CD4-positive, alpha-beta T cell treated with Interleukin-15 for 4 hours (primary cell): ENCODE results near the gene ROBO1.
"Not testable (repeated sequence)": the region's sequence is repeated elsewhere in the genome, so short reads cannot be mapped to it uniquely, and the experiment has no call there.

ENCODE experiments used
- DNase-seq: peaks from one replicate; pipeline ENCODE4 v3.0.0-alpha.2; 2020; ENCODE audit warnings: low spot score

ROBO1 gene

DNA sequence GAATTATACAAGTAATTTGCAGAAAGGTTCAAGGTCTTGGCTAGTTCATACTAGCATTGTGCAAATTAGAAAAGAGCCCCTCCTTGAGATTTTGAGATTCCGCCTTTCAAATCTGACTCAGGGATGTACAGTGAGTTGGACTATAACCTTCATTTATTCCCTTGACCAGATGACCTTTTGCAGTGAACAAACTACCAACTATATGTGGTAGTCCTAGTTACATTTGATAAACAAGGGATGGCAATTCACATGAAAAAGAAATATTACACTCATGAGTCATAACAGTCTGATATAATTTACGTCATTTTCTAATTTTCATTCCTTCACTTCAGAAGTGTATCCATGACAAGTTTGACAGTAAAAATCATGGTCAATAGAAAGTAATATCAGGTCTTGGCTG, 860.4 kb downstream of the ROBO1 start:
- DNase-seq, result no peak

DNA sequence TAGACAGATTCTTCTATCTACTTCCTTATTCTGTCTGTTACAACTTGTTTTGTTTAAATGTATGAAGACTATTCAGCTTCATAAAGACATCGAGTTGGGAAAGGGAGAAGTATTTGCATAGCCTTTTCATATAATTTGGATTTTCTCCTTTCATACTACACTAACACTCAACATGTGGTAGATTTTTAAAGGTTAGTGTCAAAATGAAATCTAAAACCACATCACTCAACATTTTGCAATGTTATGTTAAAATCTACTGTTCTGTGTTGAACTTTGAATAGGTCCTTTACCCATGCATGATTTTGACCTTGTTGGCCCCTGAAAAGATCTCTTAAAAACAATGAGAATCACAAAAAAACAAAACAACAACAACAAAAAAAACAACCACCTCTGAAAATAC, 860.9 kb downstream of the ROBO1 start:
- no peak for DNase-seq

DNA sequence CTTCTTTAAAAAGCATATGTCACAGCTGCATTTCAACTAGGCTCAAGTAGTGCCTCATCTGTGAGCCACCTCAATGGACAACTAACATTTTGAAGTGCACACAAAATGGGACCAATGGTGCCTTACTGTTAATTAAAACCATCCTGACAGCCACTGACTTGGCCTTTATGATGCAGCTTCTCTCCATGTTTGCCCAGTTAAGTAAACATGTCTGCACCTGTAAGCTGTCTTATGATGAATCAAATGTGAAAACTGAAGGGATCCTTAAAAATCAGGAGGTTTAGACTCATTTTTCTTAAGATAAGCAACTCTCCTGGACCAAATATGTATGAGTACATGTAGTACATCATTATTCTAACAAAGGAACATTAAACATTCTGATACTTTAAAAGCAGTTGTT, 861.6 kb downstream of the ROBO1 start:
- no peak for DNase-seq

DNA sequence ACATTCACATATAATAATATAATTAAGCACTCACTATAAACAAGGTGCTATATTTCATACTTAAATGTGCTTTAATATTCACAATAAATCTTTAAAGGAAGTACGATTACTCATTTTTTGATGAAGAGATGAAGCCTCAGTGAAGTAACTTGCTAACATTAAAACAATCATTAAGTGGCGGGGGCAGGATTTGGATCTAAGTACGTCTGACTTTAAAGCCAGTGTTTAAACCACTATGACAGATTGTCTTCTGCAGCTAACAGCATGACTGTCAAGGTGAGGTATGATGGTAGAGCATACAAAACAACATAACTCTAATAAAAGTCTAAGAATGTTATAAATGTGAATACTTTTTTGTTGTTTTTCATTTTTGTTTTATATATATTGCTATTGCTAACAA, 862.1 kb downstream of the ROBO1 start:
- DNase-seq, result no peak

DNA sequence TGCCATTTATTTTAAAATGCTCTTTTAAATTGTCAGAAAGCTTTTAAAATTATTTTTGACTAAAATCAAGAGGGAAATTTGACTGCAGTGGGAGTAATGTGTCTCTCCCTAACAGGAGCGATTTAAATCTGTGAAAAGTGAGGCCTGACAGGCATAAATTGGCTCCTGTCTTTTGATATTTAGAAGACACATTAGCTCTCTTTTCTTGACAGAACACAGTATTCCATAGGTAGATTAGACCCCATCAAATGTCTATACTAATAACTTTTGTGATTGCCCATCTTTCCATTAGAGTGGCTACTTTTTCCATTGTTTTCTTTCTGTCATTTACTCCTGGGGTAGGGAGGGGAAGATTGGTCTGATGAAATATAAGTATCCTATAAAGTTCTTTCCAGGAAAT, 866.3 kb downstream of the ROBO1 start:
- no peak for DNase-seq

DNA sequence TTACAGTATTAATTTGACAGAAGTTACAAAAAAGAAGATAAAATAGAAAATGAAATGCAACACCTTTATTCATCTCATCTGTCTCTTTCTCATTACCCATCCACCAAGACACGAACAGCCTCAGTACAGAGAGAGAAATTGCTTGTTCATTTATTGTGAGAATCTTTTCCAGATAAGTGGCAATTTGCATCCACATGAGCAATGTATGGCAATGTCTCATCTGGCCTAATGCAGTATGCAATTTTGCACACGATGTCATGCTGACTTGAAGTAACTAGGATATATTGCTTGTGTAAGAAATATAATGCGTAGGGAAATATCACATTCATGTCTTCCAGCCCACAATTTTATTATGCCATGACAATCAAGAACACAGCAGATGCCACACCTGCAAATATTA, 866.9 kb downstream of the ROBO1 start:
- no peak for DNase-seq

DNA sequence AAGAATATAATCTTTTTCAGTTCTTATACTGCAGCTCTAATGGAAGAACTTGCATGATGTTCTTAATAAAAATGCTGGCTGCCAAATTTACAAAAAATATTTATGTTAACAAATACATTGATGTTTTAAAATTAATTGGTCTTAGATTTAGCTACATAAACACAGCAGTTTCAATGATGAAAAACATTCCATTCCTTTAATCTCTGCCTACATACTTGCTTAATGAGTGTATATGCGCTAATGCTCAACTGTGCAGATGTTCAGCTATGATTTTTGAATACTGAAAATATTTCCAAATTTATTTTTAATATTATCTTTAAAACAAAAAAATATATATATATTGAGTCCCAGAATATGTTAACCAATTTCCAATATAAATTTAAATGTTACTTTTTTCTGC, 867.4 kb downstream of the ROBO1 start:
- no peak for DNase-seq

DNA sequence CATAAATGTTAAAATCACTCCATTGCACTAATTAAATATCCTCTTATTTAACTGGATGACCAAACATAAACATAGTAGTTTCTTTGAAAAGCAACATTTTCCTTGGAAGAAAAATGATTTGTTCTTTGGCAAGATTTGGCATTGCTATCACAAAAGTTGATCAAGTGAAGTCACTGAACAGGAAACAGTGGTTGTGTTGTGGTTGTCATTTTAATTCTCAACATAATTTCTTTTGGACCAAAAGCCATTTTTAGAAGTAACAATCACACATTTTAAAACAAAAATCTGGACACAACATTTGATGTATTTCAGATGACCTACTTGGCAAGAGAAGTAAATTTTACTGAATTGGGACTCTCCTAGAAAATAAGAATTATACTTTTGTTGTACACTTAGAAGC, 872.3 kb downstream of the ROBO1 start:
- no peak for DNase-seq

DNA sequence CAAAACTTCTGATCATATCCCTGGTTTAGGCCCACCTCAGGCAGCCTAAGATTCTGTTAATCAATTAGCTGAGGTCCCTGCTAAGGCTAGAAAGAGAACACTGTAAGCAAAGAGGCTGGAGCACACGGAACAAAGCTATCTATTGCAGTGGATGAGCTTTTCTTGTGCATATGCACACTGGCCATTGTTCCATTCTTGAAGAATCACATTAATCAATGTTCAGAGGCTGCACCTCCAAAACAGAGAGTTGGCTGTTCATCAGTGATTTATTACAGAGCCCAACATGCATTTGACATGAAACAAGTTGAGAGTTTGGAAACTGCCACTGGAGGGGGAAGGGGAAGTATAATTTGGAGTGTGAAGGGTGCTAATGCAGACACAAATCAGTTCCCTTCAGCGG, 873.0 kb downstream of the ROBO1 start:
- DNase-seq, result no peak

DNA sequence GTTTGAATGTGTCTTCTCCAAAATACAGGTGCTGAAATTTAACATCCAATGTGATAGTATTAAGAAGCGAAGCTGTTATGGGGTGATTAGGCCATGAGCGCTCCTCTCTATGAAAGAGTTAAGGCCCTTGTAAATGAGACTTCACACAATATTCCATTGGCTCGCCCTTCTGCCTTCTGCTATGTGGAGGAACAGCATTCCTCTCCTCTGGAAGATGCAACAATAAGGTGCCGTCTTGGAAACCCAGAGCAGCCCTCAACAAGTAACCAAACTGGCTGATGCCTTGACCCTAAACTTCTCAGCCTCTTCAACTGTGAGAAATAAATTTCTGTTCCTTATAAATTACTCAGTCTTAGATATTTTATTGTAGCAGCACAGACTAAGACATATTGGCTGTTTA, 874.6 kb downstream of the ROBO1 start:
- DNase-seq, result no peak

DNA sequence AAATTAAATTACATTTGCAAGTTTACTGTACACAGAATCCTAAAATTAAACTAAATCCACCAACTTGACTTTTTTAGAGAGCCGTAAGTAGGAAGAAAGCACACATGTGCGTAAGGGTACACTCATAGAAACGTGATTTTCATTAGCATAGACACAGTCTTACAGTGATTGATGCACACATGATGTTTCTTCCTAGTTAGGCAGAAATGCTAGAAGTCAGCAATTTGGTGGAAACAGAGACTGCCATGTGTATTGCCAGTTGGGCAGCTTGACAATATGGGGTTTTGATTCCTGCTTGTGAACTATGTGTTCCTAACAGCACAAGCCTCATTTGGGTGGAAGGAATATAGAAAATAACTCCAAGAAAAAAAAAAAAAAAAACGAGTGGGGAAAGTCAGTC, 878.5 kb downstream of the ROBO1 start:
- DNase-seq, result no peak

DNA sequence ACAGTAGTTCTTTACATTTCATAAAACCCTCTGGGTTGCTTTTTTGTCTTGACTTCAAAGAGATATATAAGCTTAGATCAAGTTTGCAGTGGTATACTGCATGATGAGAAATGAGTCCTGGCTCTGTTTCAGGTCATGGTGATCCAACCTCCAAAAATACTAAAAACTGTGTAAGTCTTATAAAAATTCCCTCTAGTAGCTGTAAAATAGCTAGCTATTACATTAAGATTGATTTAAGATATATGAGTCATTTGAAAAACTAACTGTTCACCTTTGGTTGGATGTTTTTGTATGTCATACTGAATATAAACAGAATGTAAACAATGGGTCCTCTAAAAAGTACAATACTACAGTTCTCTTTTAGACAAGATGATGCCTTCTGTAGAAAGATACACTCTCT, 879.2 kb downstream of the ROBO1 start:
- DNase-seq, result no peak

DNA sequence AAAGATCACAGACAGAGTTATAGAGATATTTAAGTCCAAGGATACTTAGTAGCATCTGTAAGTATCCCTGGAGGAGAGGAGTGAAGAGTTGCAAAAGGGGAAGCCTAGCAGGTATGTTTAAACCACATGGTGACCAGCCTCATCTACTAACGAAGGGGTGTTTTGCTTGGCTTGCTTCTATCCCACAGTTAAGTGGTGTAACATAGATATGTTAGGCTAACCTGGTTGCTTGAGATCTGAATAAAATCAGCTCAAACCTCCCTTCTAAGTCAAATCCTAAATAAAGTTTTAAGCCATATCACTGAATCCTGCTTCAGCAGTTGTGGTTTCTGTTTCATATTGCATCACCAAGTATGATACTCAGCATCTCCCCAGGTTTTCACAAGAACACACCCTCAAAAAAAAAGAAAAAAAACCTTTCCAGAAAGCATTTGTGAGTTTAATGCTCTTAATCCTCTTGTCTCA, 880.2 kb downstream of the ROBO1 start:
- no peak for DNase-seq

DNA sequence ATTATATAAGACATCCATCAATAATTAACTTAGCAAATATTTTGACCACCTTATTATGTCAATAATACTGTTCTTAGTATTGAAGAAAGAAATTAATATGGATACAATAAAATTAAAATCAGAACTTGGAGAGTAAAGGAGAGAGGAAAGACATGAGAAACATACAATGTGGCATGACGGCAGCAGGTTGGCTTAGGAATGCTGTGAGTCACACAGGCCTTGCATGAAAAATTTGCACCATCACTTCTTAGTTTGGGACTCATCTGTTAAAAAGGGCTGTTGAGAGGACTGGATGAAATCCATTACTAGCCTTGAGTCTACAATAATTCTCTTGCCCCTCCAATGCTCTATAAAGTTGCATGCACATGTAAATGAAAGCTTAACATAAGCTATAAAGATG, 880.8 kb downstream of the ROBO1 start:
- DNase-seq, result no peak

DNA sequence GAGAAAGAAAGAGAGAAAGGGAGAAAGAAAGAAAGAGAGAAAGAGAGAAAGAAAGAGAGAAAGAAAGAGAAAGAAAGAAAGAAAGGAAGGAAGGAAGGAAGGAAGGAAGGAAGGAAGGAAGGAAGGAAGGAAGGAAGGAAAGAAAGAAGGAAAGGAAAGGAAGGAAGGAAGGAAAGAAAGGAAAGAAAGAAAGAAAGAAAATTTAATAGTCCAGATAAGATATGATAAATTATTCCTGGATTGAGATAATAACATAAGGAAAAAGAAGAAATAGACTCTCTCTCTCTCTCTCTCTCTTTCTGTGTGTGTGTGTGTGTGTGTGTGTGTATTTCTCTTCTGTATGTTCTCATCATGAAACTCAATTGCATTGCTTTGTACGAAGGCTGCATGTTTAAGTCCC, 883.2 kb downstream of the ROBO1 start:
- DNase-seq, result not testable (repeated sequence)

DNA sequence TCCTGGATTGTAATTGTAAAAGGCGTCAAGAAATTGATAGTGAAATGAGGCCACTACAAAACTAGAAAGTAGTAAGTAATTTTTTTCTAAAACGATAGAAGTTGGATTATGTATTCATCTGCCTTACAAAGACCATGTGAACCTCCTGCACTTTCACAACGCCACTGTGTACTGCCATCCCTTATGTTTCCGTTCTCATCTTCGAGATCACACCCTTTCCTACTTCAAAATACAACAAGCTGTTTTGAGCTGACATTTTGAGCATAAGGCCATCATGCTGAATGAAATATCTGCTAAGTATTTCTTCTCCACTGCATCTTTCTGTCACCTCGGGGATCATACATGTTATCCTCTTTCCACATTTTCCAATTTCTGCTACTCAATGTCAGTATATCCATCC, 885.5 kb downstream of the ROBO1 start:
- DNase-seq, result no peak

DNA sequence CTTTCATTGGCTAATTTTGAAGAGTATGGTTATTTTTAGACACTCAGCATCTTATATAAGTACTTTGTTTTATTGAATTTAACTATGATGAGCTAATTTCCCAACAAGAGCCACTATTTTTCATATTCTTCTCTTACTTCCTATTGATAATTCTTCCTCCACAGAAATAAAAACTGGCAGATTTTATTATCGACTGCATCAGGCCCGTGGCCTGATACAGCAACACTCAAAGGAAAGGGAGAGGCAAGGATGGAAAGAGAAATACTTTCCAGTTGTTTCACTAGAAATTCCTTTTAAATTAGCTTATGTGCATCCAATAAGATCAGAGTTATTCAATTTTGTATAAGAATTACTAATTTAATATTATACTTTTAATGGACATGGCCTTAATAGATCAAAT, 886.3 kb downstream of the ROBO1 start:
- no peak for DNase-seq

DNA sequence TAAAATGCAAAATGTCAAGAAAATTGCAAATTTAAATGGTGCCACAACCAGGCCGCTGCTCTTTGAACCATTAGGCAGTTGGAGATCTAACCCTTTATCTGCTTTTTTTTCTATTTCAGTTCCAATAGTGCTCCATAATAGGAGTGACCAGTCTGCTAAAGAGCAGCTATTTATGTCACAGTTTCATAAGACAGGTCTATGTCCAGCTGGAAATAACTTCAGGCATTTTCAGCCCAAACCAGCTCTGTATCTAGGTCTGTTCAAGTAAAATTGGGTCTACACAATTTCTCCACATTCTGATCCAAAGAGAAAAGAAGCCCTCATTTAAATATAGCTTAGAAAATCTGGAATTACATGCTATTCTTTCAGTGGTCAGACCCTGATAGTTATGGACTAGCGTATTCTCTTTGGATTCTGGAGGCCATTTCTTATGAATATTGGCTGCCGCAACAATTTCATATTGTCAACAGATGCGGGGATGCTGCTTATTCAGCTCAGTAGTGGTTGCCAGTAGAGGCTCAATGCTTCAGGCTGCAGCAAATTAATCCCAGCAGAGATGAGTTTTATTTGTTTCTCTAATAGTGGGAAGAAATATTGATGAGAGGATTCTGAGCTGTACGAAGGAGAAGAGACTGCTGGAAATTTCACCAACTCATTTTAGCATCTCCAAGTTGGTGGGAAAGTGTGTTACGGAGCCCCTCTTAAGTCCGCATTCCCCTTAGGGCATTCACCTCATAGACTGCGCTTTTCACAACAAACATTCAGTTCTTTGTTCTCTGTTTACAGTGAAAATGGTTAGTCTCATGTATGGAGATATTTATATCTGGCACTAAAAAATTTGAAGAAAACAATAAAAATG, 887.0 kb downstream of the ROBO1 start:
- DNase-seq, result no peak

DNA sequence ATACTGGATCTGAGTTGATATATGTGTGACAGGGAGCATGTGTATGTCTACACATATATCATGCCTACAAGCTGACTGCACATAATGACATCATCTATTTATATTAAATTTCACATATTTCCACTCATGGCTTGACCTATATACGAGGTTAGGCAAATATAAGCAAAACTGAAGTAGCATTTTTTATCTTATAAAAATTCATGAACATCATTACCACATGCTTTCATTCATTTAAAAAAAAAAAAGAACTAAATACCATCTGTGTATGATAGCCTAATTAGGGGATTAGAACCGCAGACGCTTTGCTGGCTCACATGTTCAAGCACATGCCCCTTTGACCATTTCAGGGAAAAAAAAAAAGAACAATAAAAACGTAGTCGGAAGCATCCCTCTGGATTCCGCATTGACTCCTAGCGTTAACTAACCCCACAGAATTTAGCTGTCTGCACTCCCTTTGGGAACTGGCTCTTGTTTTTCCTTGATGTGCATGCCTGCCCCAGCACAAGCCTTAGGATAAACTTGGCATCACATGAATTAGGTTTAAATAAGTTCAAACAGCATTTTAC, 888.4 kb downstream of the ROBO1 start:
- DNase-seq, result no peak

DNA sequence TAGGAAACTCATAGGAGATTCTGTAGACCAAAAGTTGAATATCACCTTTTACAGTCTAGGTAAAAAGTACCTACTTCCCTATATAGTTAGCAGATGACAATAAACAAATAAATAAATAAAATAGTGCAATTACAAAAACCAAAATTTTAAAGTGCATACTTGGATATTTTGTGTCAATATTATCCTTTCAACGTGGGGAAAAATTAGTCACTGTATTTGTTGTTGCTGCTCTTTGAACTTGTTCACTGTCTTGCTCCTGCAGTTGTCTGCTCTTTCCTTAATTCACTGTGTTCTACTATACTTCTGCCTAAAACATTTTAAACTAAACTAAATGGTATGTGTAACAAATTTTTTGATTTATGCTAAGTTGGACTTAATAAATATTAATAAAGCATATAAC, 889.0 kb downstream of the ROBO1 start:
- DNase-seq, result no peak

DNA sequence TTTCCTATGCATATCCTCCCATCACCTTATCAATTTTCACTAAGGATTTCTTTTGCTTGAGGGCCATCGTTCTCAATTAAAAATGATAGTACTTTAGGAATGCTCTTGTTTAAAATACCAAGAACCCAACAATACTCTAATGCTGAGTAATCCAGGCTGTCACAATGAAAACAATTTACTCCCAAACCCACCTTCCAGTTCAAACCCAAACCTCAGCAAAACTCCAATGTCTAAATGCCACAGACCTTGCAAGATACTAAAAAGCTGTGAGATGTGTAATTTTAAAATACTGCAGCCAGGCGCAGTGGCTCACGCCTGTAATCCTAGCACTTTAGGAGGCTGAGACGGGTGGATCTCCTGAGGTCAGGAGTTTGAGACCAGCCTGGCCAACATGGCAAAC, 889.8 kb downstream of the ROBO1 start:
- no peak for DNase-seq

DNA sequence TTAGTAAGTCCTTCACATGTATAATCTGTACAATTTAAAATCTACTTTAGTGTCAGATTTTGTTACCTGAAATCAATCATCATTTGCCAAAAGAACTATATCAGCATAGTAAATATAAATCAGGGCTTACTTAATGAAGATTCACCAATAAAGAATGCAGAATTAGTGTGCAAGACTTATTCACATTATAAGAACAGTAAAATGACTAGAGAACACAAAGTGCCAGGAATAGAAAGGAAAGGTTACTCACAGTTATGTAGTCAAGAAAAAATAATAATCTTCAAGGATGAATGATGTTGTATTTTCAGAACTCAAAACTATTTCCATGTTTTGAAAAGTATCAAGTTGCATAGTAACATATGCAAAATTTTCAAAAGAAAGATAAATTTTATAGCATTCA, 891.9 kb downstream of the ROBO1 start:
- no peak for DNase-seq

DNA sequence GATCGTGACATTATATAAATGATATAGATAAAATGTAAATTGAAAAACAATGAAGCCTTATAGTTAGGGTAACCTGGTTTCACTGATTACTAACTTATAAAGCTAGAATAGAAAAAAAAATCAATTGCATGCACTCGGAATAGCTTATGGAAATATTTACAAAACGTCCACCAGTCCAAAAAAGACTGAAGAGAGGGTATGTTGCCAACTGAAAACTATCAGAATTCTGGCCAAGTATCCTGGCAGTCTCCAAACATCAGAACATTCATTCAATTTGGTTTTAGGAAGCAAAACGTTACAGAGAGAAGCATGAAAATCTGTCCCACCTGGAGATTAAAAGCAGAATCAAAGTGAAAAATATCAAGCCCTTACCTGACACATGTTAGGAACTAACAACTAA, 892.4 kb downstream of the ROBO1 start:
- DNase-seq, result no peak

DNA sequence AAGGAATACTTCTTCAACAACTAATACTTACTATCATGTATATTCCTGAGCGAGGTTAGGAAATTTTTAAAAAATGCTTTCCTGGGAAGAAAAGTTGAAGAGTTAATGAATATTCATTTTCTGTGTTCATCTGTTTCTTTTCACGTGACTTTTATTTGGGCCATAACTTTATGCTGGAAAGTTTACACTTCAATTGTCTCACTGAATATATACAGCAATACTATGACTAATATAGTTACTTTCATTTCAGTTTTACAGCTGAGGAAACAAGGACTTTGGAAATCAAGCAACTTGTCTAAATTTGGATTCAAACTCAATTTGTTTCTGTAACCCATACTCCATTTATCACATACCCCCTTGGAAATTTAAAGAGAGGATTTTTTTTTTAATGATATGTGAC, 894.2 kb downstream of the ROBO1 start:
- DNase-seq, result no peak
